Lung (tissue), 12 donors: ENCODE results near the gene HBS1L. TPM values are rescaled to one million over a fixed set of nuclear protein-coding genes. Genes with fewer than 3 reads are reported as not detected.
"Not testable (repeated sequence)": the region's sequence is repeated elsewhere in the genome, so short reads cannot be mapped to it uniquely, and the experiment has no call there.

Experiments used
- ATAC-seq: fragments of 200-7000 bp; cut with Tn5 transposase; one replicate; pipeline ENCODE4 v1.9.1; 2020; ENCODE audit warnings: moderate number of reproducible peaks; ENCODE audit not compliant: insufficient read depth, low FRiP score
- DNase-seq, 3 donors: peaks; one replicate each; pipeline ENCODE4 v3.0.0-alpha.2; 2013 to 2017
- H3K27ac ChIP-seq, 2 donors: one replicate each; pipeline ENCODE4 v1.5.1; 2013; ENCODE audit warnings: mild to moderate bottlenecking in 2 of 2, moderate library complexity in 2 of 2, control low read depth in 1 of 2, inconsistent platforms in 1 of 2, low read depth in 1 of 2, low read length in 1 of 2
- H3K27me3 ChIP-seq, 3 donors: one replicate each; pipeline ENCODE4 v1.5.1; 2013; ENCODE audit warnings: low read length in 2 of 3; ENCODE audit not compliant: control insufficient read depth in 3 of 3, insufficient read depth in 3 of 3
- H3K36me3 ChIP-seq, 4 donors: one replicate each; pipeline ENCODE4 v1.5.1; 2013; ENCODE audit warnings: low read length in 4 of 4, mild to moderate bottlenecking in 1 of 4, moderate library complexity in 1 of 4; ENCODE audit not compliant: control insufficient read depth in 4 of 4, insufficient read depth in 4 of 4
- H3K4me1 ChIP-seq, 5 donors: one replicate each; pipeline ENCODE4 v1.5.1; 2013; ENCODE audit warnings: low read length in 5 of 5, mild to moderate bottlenecking in 2 of 5, moderate library complexity in 1 of 5; ENCODE audit not compliant: control insufficient read depth in 5 of 5, insufficient read depth in 5 of 5
- H3K4me3 ChIP-seq: one replicate; pipeline ENCODE4 v1.5.1; 2013; ENCODE audit warnings: mild to moderate bottlenecking, control low read depth, moderate library complexity
- H3K9ac ChIP-seq, 2 donors: one replicate each; pipeline ENCODE4 v1.5.1; 2013; ENCODE audit warnings: low read length in 2 of 2, control low read depth in 1 of 2; ENCODE audit not compliant: insufficient read depth in 1 of 2
- H3K9me3 ChIP-seq, 4 donors: one replicate each; pipeline ENCODE4 v1.5.1; 2013; ENCODE audit warnings: low read length in 3 of 4, mild to moderate bottlenecking in 1 of 4, moderate library complexity in 1 of 4; ENCODE audit not compliant: control insufficient read depth in 4 of 4, insufficient read depth in 3 of 4
- WGBS, 2 donors: extraction: QIAGEN DNeasy Blood & Tissue Kit; methylation state at CpG; one replicate each; pipeline ENCODE4 v1.1.7; 2013; 5-methylcytosine and 5-hydroxymethylcytosine counted together
- polyA plus RNA-seq, 2 donors: library from polyadenylated mRNA; stranded (reverse); fragments of 200-250 nt; gene quantifications; one replicate each; pipeline ENCODE4 v1.2.1, GENCODE V29; 2013
- total RNA-seq, 2 donors: library from RNA; depleted of rRNA in 1 of 2; stranded (reverse); fragments of >200 nt in 1 of 2; gene quantifications; one replicate each; pipeline ENCODE4 v1.2.1, GENCODE V29; 2014 to 2021
- TF ChIP-seq, protein P1 (sequence below): IDR thresholded peaks from 2 replicates; pipeline ENCODE4 v1.5.1; 2012; ENCODE audit warnings: mild to moderate bottlenecking; ENCODE audit errors: control extremely low read depth, extremely low read depth
- donor health status: control.
- donor health status: control.
- donor health status: Bipolar disorder and iron deficiency.
- donor health status: healthy.
- donor health status: DM: yes; HTN: yes; CAD: no.

Gene HBS1L
- total and polyA plus RNA-seq, 4 donors = 13.1 to 76.3 (median 43.3) TPM

DNA sequence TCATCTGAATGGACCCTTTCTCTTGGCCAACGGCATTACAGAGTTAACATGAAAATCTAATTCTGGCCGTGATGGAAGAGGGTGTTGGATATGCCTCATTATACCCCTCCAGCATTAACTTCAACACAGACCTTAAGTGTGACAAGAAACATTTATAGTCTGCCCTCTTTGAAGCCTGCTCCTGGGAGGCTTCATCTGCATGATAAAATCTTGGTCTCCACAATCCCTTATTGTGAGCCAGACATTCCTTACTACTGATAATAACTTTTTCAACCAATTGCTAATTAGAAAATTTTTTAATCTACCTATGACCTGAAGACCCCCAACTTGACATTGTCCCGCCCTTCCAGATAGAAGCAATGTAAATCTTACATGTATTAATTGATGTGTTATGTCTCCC lies 9.3 kb upstream of the HBS1L start:
- no peaks in the 10 kb centered on the region for H3K27me3 ChIP-seq
- ATAC-seq (no peak), DNase-seq (no peak)
- H3K9me3 ChIP-seq = no peaks in the 10 kb centered on the region
- H3K36me3 ChIP-seq = no peaks in the 10 kb centered on the region
- no peaks in the 10 kb centered on the region for H3K4me1 ChIP-seq
- TF ChIP-seq, protein P1, sequence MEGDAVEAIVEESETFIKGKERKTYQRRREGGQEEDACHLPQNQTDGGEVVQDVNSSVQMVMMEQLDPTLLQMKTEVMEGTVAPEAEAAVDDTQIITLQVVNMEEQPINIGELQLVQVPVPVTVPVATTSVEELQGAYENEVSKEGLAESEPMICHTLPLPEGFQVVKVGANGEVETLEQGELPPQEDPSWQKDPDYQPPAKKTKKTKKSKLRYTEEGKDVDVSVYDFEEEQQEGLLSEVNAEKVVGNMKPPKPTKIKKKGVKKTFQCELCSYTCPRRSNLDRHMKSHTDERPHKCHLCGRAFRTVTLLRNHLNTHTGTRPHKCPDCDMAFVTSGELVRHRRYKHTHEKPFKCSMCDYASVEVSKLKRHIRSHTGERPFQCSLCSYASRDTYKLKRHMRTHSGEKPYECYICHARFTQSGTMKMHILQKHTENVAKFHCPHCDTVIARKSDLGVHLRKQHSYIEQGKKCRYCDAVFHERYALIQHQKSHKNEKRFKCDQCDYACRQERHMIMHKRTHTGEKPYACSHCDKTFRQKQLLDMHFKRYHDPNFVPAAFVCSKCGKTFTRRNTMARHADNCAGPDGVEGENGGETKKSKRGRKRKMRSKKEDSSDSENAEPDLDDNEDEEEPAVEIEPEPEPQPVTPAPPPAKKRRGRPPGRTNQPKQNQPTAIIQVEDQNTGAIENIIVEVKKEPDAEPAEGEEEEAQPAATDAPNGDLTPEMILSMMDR = no peak
- H3K9ac ChIP-seq = no peak overlapping the region
- H3K4me3 ChIP-seq = no peak overlapping the region
- 87 to 92% methylated on average over 3 of the region's 3 CpGs for WGBS, 2 donors
- no peak overlapping the region for H3K27ac ChIP-seq

DNA sequence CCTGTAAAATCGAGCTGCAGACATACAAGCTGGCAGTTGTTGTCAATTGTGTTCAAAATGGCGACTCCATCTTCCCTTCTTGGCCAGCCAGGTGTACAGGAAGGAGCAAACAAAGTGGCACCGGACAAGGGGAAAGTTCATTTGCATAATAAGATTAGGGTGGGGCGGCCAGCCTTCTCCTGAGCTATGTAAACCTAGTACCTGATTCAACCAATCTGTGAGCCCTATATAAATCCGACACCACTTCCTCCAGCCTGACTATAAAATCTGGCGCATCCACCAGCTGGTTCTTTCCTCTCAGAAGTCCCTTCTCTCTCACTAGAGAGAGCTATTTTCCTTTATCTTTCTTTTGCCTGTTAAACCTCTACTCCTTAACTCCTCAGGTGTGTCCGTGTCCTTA lies 8.1 kb upstream of the HBS1L start:
- TF ChIP-seq, protein P1 = no peak
- Histone ChIP-seq H3K4me3 (no peak overlapping the region), H3K36me3 (no peaks in the 10 kb centered on the region), H3K9me3 (no peaks in the 10 kb centered on the region), H3K27ac (no peak overlapping the region), H3K9ac (no peak overlapping the region), H3K27me3 (no peaks in the 10 kb centered on the region), H3K4me1 (no peaks in the 10 kb centered on the region)
- DNase-seq = no peak
- 72 to 73% methylated on average over 7 of the region's 7 CpGs for WGBS, 2 donors
- no peak for ATAC-seq

DNA sequence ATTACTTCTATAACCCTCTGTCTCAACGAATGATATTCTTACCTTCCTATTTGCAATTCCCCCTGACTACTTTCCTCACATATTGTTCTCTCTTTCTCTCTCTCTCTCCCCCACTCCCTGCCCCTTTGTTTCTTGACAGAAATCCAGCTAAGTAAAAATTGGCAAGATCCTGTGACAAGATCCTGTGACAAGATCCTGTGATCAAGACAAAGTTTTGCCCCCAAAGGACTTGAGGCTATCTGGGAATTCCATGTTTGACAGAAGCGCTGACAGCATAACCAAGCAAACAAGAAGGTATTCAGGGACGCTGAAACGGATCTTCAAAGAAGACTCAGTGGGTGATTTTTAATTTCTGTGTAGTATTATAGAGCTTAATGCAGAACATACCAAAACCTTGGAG lies 5.5 kb upstream of the HBS1L start:
- Histone ChIP-seq H3K4me1 (peaks cover 0 to 3% (median 0%) of the 10 kb centered on the region in 5 donors), H3K9me3 (no peaks in the 10 kb centered on the region), H3K27me3 (no peaks in the 10 kb centered on the region), H3K27ac (no peak overlapping the region), H3K36me3 (no peaks in the 10 kb centered on the region), H3K4me3 (no peak overlapping the region), H3K9ac (no peak overlapping the region)
- 71 to 84% methylated on average over 4 of the region's 4 CpGs for WGBS, 2 donors
- TF ChIP-seq, protein P1 = no peak
- DNase-seq (no peak), ATAC-seq (no peak)

DNA sequence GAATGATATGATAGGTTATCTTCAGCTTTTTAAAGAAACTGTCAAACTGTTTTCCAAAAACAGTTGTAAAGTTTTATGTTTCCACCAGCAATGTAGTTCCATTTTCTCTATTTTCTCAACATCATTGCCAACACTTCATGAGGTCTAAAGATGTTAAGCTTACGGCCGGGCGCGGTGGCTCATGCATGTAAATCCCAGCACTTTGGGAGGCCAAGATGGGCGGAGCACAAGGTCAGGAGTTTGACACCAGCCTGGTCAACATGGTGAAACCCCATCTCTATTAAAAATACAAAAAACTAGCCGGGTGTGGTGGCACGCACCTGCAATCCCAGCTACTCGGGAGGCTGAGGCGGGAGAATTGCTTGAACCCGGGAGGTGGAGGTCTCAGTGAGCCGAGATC lies 3.7 kb upstream of the HBS1L start:
- H3K4me1 ChIP-seq, ATAC-seq: not testable (repeated sequence)
- 92 to 97% methylated on average over 11 of the region's 11 CpGs for WGBS, 2 donors

More for the DNA sequence above, 3.7 kb upstream of the HBS1L start:
- H3K4me3 ChIP-seq, DNase-seq, H3K27ac ChIP-seq, H3K9me3 ChIP-seq, H3K9ac ChIP-seq, H3K27me3 ChIP-seq, H3K36me3 ChIP-seq: not testable (repeated sequence)
